ENCODE results near the gene ASIC3. TPM values are rescaled to one million over a fixed set of nuclear protein-coding genes. Genes with fewer than 3 reads are reported as not detected.
"Not testable (repeated sequence)": the region's sequence is repeated elsewhere in the genome, so short reads cannot be mapped to it uniquely, and the experiment has no call there.

ASIC3 gene
- 1 to 10 TPM; 1.3 to 7.6 (median 2.8) TPM for polyA plus RNA-seq

- H3K27ac ChIP-seq (ENCODE audit: low read depth, low read length), result no peak within 1 kb of the TSS
- WGBS, 3 donors, result 74 to 80% (median 77%) methylated on average over 22 of the region's 22 CpGs
Measured at GRCh38 chr7:151047976-151048815, at the start of gene ASIC3. ASIC3 (plus strand) TSS chr7:151048531; CDS start chr7:151048886, 355 bp downstream.

- H3K27ac ChIP-seq (ENCODE audit: low read depth, low read length), result no peak overlapping the region
- 87 to 93% (median 90%) methylated on average over 12 of the region's 12 CpGs for WGBS, 3 donors
Measured at GRCh38 chr7:150999001-150999400, 49.3 kb upstream of the ASIC3 start.

GRCh38 chr7:150999497-151000230 is 48.7 kb upstream of the ASIC3 start:
- 85 to 92% (median 90%) methylated on average over 5 of the region's 5 CpGs for WGBS, 3 donors

GRCh38 chr7:151000897-151001495 is 47.3 kb upstream of the ASIC3 start:
- H3K27ac ChIP-seq (ENCODE audit: low read depth, low read length), result no peak overlapping the region
- 72 to 90% (median 83%) methylated on average over 10 to 13 of the region's 13 CpGs for WGBS, 3 donors

More at GRCh38 chr7:150999497-151000230, 48.7 kb upstream of the ASIC3 start:
- no peak overlapping the region for H3K27ac ChIP-seq (ENCODE audit: low read depth, low read length)

GRCh38 chr7:151001546-151001945 is 46.8 kb upstream of the ASIC3 start:
- no peak overlapping the region for H3K27ac ChIP-seq (ENCODE audit: low read depth, low read length)
- WGBS, 3 donors, result 94 to 95% (median 95%) methylated on average over 16 of the region's 16 CpGs

- no peak overlapping the region for H3K27ac ChIP-seq (ENCODE audit: low read depth, low read length)
- WGBS, 3 donors, result 45 to 84% (median 73%) methylated on average over 12 of the region's 12 CpGs
Measured at GRCh38 chr7:151003572-151003971, 44.8 kb upstream of the ASIC3 start.

- no peak overlapping the region for H3K27ac ChIP-seq (ENCODE audit: low read depth, low read length)
- 59 to 94% (median 86%) methylated on average over 9 of the region's 9 CpGs for WGBS, 3 donors
Measured at GRCh38 chr7:151005566-151005965, 42.8 kb upstream of the ASIC3 start.

- no peak overlapping the region for H3K27ac ChIP-seq (ENCODE audit: low read depth, low read length)
- 76 to 84% (median 83%) methylated on average over 22 to 23 of the region's 23 CpGs for WGBS, 3 donors
Measured at GRCh38 chr7:151006590-151007300, 41.6 kb upstream of the ASIC3 start.

- WGBS, 3 donors, result 26 to 82% (median 70%) methylated on average over 7 of the region's 7 CpGs
- no peak overlapping the region for H3K27ac ChIP-seq (ENCODE audit: low read depth, low read length)
Measured at GRCh38 chr7:151007469-151007898, 40.8 kb upstream of the ASIC3 start.

- 24 to 41% (median 25%) methylated on average over 11 of the region's 11 CpGs for WGBS, 3 donors
- no peak overlapping the region for H3K27ac ChIP-seq (ENCODE audit: low read depth, low read length)
Measured at GRCh38 chr7:151008143-151008510, 40.2 kb upstream of the ASIC3 start.

GRCh38 chr7:151008511-151009323 is 39.6 kb upstream of the ASIC3 start:
- 34 to 56% (median 50%) methylated on average over 40 of the region's 40 CpGs for WGBS, 3 donors
- no peak overlapping the region for H3K27ac ChIP-seq (ENCODE audit: low read depth, low read length)

GRCh38 chr7:151009327-151010036 is 38.8 kb upstream of the ASIC3 start:
- WGBS, 3 donors, result 56 to 73% (median 71%) methylated on average over 15 to 22 of the region's 22 CpGs
- H3K27ac ChIP-seq (ENCODE audit: low read depth, low read length), result no peak overlapping the region

- 36 to 63% (median 48%) methylated on average over 7 of the region's 7 CpGs for WGBS, 3 donors
- no peak overlapping the region for H3K27ac ChIP-seq (ENCODE audit: low read depth, low read length)
Measured at GRCh38 chr7:151010037-151010306, 38.4 kb upstream of the ASIC3 start.

GRCh38 chr7:151010307-151011096 is 37.8 kb upstream of the ASIC3 start:
- WGBS, 3 donors, result 22 to 32% (median 31%) methylated on average over 17 to 18 of the region's 18 CpGs
- H3K27ac ChIP-seq (ENCODE audit: low read depth, low read length), result no peak overlapping the region

GRCh38 chr7:151011097-151011409 is 37.3 kb upstream of the ASIC3 start:
- 53 to 73% (median 56%) methylated on average over 1 of the region's 1 CpG for WGBS, 3 donors
- H3K27ac ChIP-seq (ENCODE audit: low read depth, low read length), result no peak overlapping the region

GRCh38 chr7:151011616-151012015 is 36.7 kb upstream of the ASIC3 start:
- H3K27ac ChIP-seq (ENCODE audit: low read depth, low read length), result not testable (repeated sequence)
- WGBS, 3 donors, result 81 to 92% (median 88%) methylated on average over 12 of the region's 12 CpGs
